Measurements from ENCODE around the gene HYLS1. TPM values are rescaled to one million over a fixed set of nuclear protein-coding genes. Genes with fewer than 3 reads are reported as not detected.
A peak's percentile ranks its signal among the peaks of the same experiment; 100 is the strongest.

The HYLS1 gene
- total RNA-seq, 2 donors from 2014 or later = 5.6 to 8.2 TPM

DNA sequence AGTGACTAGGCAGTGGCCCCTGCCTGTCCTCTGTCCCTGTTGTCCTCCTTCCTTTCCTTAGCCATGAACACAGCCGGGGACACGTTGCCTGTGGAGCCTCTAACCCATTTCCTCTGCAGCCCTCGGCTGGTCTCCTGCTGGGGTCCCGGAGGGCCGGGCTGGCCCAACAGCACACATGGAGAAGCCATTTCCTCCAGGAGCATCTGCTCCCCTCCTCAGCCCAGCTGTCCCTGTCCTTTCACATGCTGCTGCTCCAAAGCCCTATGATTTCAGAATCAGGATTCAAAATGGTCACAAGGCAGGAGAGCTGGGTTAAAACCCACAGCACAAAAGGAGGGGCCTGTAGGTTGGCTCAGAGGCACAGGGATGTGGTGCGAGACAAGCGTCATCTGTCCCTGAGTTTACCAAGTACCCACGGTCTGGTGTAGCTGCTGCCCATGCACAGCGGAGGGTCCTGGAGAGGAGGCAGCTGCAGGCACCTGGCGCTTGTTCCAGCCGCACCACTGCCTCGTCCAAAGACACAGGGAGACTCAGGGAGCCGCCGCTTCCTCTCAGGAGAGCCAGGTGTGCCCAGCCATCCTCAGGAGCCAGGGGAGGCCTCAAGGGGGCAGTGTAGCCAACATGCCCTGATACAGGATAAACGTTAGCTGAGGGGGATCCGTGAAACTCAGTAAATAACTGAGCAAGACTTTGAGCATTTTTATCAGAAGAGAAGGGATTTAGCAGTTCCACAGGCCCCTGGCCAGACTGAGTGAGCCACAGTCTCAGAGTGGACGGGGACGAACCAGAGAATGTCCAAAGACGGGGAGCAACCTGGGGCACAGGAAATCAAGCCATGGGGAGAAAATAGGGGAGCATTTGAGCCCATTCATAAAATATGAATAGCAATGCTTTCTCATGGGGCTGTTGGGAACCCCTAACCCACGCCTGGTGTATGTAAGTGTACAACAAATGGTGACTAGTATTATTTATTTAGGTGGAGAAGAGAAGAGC, 54.4 kb downstream of the HYLS1 start:
- peak; percentile 58 for DNase-seq
- no peaks in the 10 kb centered on the region for H3K36me3 ChIP-seq
- TF ChIP-seq, protein P1, sequence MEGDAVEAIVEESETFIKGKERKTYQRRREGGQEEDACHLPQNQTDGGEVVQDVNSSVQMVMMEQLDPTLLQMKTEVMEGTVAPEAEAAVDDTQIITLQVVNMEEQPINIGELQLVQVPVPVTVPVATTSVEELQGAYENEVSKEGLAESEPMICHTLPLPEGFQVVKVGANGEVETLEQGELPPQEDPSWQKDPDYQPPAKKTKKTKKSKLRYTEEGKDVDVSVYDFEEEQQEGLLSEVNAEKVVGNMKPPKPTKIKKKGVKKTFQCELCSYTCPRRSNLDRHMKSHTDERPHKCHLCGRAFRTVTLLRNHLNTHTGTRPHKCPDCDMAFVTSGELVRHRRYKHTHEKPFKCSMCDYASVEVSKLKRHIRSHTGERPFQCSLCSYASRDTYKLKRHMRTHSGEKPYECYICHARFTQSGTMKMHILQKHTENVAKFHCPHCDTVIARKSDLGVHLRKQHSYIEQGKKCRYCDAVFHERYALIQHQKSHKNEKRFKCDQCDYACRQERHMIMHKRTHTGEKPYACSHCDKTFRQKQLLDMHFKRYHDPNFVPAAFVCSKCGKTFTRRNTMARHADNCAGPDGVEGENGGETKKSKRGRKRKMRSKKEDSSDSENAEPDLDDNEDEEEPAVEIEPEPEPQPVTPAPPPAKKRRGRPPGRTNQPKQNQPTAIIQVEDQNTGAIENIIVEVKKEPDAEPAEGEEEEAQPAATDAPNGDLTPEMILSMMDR (IDR thresholded peaks at IDR 0.05) = peak; percentile 62
- intact Hi-C loops (cut with DNase I) = loop anchor here (5.0 kb wide), 2 partner anchors 120 to 250 kb away; partner anchors contain the start of gene CDON
- H3K9ac ChIP-seq (ENCODE audit: low read depth in 2 of 2, low read length in 2 of 2) = no peak overlapping the region
- H3K27me3 ChIP-seq = no peaks in the 10 kb centered on the region
- no peaks in the 10 kb centered on the region for H3K4me1 ChIP-seq
- no peak overlapping the region for H3K27ac ChIP-seq
- no peaks in the 10 kb centered on the region for H3K9me3 ChIP-seq
- no peak overlapping the region for H3K4me3 ChIP-seq

DNA sequence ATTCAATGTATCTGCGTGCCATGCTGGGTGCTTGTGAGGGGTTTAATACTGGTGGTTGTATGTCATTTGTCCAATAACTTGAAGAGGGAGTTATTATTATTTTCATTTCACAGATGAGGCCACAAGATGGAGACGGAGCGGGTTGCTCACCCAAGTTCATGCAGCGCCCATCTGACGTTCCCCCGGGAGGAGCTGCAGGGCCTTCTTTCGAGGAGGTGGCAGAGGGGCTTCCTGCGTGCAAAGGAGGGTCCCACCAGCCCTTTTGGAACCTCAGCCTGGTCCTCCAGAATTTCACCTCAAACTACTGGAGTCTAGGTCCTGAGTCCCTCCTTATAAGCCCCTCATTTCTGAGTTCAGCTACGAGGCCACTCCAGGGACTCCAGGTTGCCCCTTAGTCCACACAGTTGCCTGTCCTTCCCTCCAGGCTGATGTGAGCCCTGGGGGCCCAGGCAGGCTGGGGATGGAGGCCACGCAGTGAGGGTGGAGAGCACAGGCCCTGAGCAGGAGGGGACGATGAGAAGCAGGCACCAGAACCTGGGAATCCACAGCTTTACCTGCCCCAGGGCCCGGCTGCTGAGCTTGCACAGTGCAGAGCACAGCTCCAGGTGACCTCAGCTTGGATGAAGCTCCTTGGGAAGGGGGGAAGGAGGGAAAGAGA, 55.4 kb downstream of the HYLS1 start:
- DNase-seq = no peak
- H3K9ac ChIP-seq (ENCODE audit: low read depth in 2 of 2, low read length in 2 of 2) = no peak overlapping the region
- no peak overlapping the region for H3K4me3 ChIP-seq
- no peaks in the 10 kb centered on the region for H3K9me3 ChIP-seq
- intact Hi-C loops (cut with DNase I) = loop anchor here (5.0 kb wide), 2 partner anchors 119 to 249 kb away; partner anchors contain the start of gene CDON
- no peaks in the 10 kb centered on the region for H3K36me3 ChIP-seq
- H3K4me1 ChIP-seq = no peaks in the 10 kb centered on the region
- TF ChIP-seq, protein P1 (IDR thresholded peaks at IDR 0.05) = no peak
- H3K27me3 ChIP-seq = no peaks in the 10 kb centered on the region
- no peak overlapping the region for H3K27ac ChIP-seq

DNA sequence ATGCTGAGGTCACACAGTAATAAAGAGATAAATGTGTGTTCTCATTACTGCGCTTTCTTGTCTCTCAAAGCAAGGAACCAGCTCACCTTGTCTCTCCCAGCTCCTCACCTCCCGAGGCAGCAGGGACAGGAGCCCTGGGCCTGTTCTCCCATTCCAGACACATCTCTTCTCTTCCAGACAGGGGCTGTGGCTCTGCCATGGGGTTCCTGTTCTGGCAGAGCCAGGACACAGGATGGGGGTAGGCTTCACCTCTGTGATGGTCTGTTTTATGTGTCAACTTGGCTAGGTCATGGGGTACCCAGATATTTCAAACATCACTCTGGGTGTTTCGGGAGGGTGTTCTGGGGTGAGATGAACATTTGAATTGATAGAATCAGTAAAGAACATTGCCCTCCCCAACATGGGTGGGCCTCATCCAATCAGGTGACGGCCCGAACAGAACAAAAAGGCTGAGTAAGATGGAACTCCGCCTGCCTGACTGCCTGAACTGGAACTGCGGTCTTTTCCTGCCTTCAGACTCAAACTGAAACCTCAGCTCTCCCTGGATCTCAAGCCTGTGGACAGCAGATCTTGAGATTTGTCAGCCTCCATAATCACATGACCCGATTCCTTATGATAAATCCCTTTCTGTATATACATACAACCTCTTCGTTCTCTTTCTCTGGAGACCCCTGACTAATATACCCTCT, 56.3 kb downstream of the HYLS1 start:
- TF ChIP-seq, protein P1 (IDR thresholded peaks at IDR 0.05) = no peak
- Histone ChIP-seq H3K4me3 (no peak overlapping the region), H3K9me3 (no peaks in the 10 kb centered on the region), H3K27ac (no peak overlapping the region), H3K27me3 (no peaks in the 10 kb centered on the region), H3K36me3 (no peaks in the 10 kb centered on the region), H3K9ac (ENCODE audit: low read depth in 2 of 2, low read length in 2 of 2) (no peak overlapping the region), H3K4me1 (no peaks in the 10 kb centered on the region)
- intact Hi-C loops (cut with DNase I) = loop anchor here (5.0 kb wide), 2 partner anchors 118 to 248 kb away; partner anchors contain the start of gene CDON
- no peak for DNase-seq

DNA sequence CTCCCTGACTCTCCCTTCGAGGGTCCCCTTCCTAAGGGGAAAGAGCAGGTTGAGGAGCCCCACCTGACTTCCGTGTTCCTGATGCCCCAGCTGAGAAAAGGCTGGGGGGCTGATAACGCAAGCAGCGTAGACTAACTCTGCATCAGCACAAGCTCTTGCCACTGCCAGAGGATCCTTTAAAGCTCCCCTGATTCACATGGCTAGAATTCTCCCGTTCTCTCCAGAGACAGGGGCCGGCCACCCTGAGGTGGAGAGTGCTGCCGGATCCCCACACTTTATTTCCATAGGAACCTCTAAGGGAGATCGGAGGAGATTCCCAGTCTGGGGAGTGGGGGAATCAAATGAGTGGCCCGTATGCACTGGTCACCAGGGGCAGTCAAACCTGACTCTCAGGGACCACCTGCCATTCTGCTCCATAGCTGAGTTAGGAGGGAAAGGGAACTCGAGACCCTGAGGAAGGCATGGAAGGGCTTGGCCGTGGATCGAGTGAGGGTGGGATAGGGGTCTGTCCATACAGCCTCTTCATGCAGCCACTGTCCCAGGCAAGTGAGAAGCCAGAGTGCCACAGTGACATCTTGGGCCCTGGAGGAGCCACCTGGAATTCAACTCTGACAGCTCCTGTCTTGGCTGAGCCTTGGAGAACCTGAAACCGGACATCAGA, 57.0 kb downstream of the HYLS1 start:
- H3K36me3 ChIP-seq = no peaks in the 10 kb centered on the region
- no peaks in the 10 kb centered on the region for H3K27me3 ChIP-seq
- intact Hi-C loops (cut with DNase I) = loop anchor here (5.0 kb wide), 2 partner anchors 118 to 248 kb away; partner anchors contain the start of gene CDON

More for the DNA sequence above, 57.0 kb downstream of the HYLS1 start:
- H3K9ac ChIP-seq (ENCODE audit: low read depth in 2 of 2, low read length in 2 of 2) = no peak overlapping the region
- H3K4me3 ChIP-seq = no peak overlapping the region
- DNase-seq = no peak
- H3K4me1 ChIP-seq = no peaks in the 10 kb centered on the region
- no peak overlapping the region for H3K27ac ChIP-seq
- TF ChIP-seq, protein P1 (IDR thresholded peaks at IDR 0.05) = no peak
- no peaks in the 10 kb centered on the region for H3K9me3 ChIP-seq
